ENCODE measurements around the gene PLD5.

DNA sequence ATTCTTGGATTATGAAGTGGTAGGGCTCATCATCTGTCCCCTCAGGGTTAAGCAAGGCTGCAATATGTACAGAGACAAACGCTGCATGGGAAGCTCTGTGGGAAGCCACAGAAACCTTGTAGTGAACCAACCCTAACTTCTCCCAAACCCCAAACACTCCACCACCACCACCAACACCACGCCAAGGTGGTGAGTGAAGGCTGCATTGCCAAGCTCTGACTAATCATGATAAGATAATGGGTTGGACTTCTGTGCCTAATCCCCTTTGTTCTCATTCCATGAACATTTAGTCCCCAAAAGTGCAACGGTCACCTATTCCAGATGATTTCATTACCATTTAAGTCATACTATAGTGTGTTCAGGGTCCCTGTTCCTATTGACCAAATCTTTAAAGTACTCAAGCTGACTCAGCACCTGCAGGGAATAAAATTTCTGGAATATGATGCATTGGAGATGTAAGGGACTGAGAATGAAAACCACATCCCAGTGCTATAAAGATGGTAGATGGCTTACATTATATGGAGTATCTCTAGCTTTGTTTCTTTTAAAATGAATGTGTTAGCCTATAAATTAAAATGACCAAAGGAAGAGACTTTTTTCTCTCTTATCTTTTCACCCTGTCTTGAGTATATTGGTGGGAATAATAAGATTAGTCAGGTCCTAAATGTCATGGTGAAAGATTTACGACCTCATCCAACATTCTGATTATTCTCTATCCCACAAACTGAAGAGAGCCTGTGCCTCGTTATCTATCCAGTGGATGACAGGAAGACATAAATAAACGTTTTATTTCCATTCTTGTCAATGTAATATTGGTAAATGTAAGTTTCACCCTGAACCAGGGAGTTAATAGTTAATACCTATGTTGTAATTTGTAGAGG is 22.6 kb upstream of the PLD5 start:
- TF ChIP-seq, protein P1, sequence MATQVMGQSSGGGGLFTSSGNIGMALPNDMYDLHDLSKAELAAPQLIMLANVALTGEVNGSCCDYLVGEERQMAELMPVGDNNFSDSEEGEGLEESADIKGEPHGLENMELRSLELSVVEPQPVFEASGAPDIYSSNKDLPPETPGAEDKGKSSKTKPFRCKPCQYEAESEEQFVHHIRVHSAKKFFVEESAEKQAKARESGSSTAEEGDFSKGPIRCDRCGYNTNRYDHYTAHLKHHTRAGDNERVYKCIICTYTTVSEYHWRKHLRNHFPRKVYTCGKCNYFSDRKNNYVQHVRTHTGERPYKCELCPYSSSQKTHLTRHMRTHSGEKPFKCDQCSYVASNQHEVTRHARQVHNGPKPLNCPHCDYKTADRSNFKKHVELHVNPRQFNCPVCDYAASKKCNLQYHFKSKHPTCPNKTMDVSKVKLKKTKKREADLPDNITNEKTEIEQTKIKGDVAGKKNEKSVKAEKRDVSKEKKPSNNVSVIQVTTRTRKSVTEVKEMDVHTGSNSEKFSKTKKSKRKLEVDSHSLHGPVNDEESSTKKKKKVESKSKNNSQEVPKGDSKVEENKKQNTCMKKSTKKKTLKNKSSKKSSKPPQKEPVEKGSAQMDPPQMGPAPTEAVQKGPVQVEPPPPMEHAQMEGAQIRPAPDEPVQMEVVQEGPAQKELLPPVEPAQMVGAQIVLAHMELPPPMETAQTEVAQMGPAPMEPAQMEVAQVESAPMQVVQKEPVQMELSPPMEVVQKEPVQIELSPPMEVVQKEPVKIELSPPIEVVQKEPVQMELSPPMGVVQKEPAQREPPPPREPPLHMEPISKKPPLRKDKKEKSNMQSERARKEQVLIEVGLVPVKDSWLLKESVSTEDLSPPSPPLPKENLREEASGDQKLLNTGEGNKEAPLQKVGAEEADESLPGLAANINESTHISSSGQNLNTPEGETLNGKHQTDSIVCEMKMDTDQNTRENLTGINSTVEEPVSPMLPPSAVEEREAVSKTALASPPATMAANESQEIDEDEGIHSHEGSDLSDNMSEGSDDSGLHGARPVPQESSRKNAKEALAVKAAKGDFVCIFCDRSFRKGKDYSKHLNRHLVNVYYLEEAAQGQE (IDR thresholded peaks at IDR 0.05; ENCODE audit: insufficient read depth in 1 of 2, low read depth in 2 of 2, low read length in 1 of 2) = no peak
- no peak for TF ChIP-seq POLR2AphosphoS5 (IDR thresholded peaks at IDR 0.05; ENCODE audit: low read depth, low read length)
- TF ChIP-seq, protein P2, sequence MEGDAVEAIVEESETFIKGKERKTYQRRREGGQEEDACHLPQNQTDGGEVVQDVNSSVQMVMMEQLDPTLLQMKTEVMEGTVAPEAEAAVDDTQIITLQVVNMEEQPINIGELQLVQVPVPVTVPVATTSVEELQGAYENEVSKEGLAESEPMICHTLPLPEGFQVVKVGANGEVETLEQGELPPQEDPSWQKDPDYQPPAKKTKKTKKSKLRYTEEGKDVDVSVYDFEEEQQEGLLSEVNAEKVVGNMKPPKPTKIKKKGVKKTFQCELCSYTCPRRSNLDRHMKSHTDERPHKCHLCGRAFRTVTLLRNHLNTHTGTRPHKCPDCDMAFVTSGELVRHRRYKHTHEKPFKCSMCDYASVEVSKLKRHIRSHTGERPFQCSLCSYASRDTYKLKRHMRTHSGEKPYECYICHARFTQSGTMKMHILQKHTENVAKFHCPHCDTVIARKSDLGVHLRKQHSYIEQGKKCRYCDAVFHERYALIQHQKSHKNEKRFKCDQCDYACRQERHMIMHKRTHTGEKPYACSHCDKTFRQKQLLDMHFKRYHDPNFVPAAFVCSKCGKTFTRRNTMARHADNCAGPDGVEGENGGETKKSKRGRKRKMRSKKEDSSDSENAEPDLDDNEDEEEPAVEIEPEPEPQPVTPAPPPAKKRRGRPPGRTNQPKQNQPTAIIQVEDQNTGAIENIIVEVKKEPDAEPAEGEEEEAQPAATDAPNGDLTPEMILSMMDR (IDR thresholded peaks at IDR 0.05) = no peak
- no peak for TF ChIP-seq TCF7L2 (IDR thresholded peaks at IDR 0.05; ENCODE audit: low read depth, low read length)

Measured in Panc1 (cell line).